Muscle layer of duodenum (tissue), 2 donors: Measurements from ENCODE around the gene ITGA1.
A peak's percentile ranks its signal among the peaks of the same experiment; 100 is the strongest.

Experiments used
- H3K27ac ChIP-seq: one replicate; pipeline ENCODE4 v1.7.0; 2013; ENCODE audit warnings: mild to moderate bottlenecking, low read length
- H3K27me3 ChIP-seq: one replicate; pipeline ENCODE4 v1.7.0; 2013; ENCODE audit warnings: low read depth, mild to moderate bottlenecking, control low read depth, low read length
- H3K36me3 ChIP-seq, 2 donors: one replicate each; pipeline ENCODE4 v1.7.0; 2013; ENCODE audit warnings: low read length in 2 of 2, control low read depth in 1 of 2, mild to moderate bottlenecking in 1 of 2; ENCODE audit not compliant: insufficient read depth in 2 of 2, control insufficient read depth in 1 of 2
- H3K4me1 ChIP-seq, 2 donors: one replicate each; pipeline ENCODE4 v1.7.0; 2013; ENCODE audit warnings: low read length in 2 of 2, mild to moderate bottlenecking in 2 of 2, control low read depth in 1 of 2, moderate library complexity in 1 of 2; ENCODE audit not compliant: insufficient read depth in 2 of 2, control insufficient read depth in 1 of 2
- H3K4me3 ChIP-seq, 2 donors: one replicate each; pipeline ENCODE4 v1.7.0; 2013; ENCODE audit warnings: low read length in 2 of 2, low read depth in 1 of 2, mild to moderate bottlenecking in 1 of 2
- H3K9me3 ChIP-seq, 2 donors: one replicate each; pipeline ENCODE4 v1.7.0; 2013; ENCODE audit warnings: low read length in 2 of 2, control low read depth in 1 of 2, mild to moderate bottlenecking in 1 of 2; ENCODE audit not compliant: control insufficient read depth in 1 of 2
- donor health status: healthy.

ITGA1 gene

GRCh38 chr5:52869391-52869790, 81.7 kb downstream of the ITGA1 start:
- Histone ChIP-seq H3K36me3 (peaks cover 5 to 7% of the 10 kb centered on the region in 2 donors), H3K9me3 (no peaks in the 10 kb centered on the region), H3K4me3 (no peak overlapping the region), H3K4me1 (peaks cover 0 to 17% of the 10 kb centered on the region in 2 donors), H3K27me3 (no peaks in the 10 kb centered on the region), H3K27ac (no peak overlapping the region)

- H3K27ac ChIP-seq = peak overlapping the region; percentile 13
- H3K4me3 ChIP-seq = no peak overlapping the region
- H3K4me1 ChIP-seq = peaks cover 0 to 17% of the 10 kb centered on the region in 2 donors
- H3K36me3 ChIP-seq = peaks cover 5 to 7% of the 10 kb centered on the region in 2 donors
- H3K9me3 ChIP-seq = no peaks in the 10 kb centered on the region
- H3K27me3 ChIP-seq = no peaks in the 10 kb centered on the region
Measured at GRCh38 chr5:52870448-52870847, 82.7 kb downstream of the ITGA1 start.

GRCh38 chr5:52875827-52876226, 88.1 kb downstream of the ITGA1 start:
- no peak overlapping the region for H3K4me3 ChIP-seq
- no peaks in the 10 kb centered on the region for H3K9me3 ChIP-seq
- H3K27ac ChIP-seq = peak overlapping the region; percentile 18
- no peaks in the 10 kb centered on the region for H3K36me3 ChIP-seq
- no peaks in the 10 kb centered on the region for H3K27me3 ChIP-seq
- no peaks in the 10 kb centered on the region for H3K4me1 ChIP-seq

GRCh38 chr5:52876456-52876855, 88.7 kb downstream of the ITGA1 start:
- Histone ChIP-seq H3K27me3 (no peaks in the 10 kb centered on the region), H3K4me1 (no peaks in the 10 kb centered on the region), H3K27ac (peak overlapping the region; percentile 18), H3K4me3 (no peak overlapping the region), H3K9me3 (no peaks in the 10 kb centered on the region), H3K36me3 (no peaks in the 10 kb centered on the region)

DNA sequence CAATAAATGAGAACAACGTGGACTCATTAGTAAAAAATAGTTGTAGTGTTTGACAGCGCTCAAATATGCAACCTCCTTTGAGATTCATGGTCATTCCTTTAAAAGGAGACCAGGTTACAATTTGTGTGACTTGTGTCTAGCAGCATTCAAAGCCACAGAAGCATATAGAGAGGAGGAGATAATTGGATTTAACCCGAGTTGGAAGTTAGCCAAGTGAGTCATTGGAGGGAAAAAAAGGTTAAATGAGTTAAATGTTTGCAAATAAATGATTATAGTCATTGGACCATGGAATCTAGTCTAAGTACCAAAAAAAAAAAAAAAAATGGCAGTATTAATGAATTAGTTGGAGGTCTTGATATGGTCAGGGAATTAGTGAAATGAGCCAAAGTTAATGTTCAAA, 90.9 kb downstream of the ITGA1 start:
- no peak overlapping the region for H3K4me3 ChIP-seq
- H3K9me3 ChIP-seq = no peaks in the 10 kb centered on the region
- H3K27ac ChIP-seq = no peak overlapping the region
- H3K4me1 ChIP-seq = no peaks in the 10 kb centered on the region
- peaks cover 0 to 3% of the 10 kb centered on the region in 2 donors for H3K36me3 ChIP-seq
- H3K27me3 ChIP-seq = no peaks in the 10 kb centered on the region

GRCh38 chr5:52880541-52880940, 92.8 kb downstream of the ITGA1 start:
- H3K9me3 ChIP-seq = no peaks in the 10 kb centered on the region
- peaks cover 0 to 3% of the 10 kb centered on the region in 2 donors for H3K36me3 ChIP-seq
- no peak overlapping the region for H3K27ac ChIP-seq
- no peaks in the 10 kb centered on the region for H3K4me1 ChIP-seq
- no peaks in the 10 kb centered on the region for H3K27me3 ChIP-seq
- no peak overlapping the region for H3K4me3 ChIP-seq

GRCh38 chr5:52881468-52881867, 93.8 kb downstream of the ITGA1 start:
- no peak overlapping the region for H3K4me3 ChIP-seq
- no peaks in the 10 kb centered on the region for H3K9me3 ChIP-seq
- H3K27ac ChIP-seq = no peak overlapping the region
- no peaks in the 10 kb centered on the region for H3K27me3 ChIP-seq
- peaks cover 0 to 3% of the 10 kb centered on the region in 2 donors for H3K36me3 ChIP-seq
- no peaks in the 10 kb centered on the region for H3K4me1 ChIP-seq

DNA sequence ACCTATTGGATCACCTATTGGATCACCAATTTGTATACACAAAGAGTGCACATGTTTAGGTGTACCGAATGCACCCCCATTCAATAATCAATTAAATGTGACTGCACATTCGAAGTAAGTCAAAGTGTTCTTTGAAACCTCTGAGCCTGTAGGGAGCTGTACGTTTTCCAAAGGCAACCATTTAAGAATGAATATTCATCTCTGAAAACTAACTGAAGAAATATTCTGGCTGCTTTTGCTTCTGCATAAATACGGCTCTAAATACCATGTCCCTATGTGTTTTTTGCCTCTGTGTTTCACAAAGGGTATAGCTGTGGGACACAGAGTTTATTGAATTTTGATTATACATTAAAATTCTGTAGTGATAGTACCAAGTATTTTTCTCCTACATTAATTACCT, 95.4 kb downstream of the ITGA1 start:
- no peaks in the 10 kb centered on the region for H3K9me3 ChIP-seq
- peaks cover under 1 to 8% of the 10 kb centered on the region in 2 donors for H3K36me3 ChIP-seq
- no peak overlapping the region for H3K4me3 ChIP-seq
- no peaks in the 10 kb centered on the region for H3K27me3 ChIP-seq
- H3K4me1 ChIP-seq = no peaks in the 10 kb centered on the region
- H3K27ac ChIP-seq = no peak overlapping the region

GRCh38 chr5:52884453-52884852, 96.7 kb downstream of the ITGA1 start:
- Histone ChIP-seq H3K4me3 (no peak overlapping the region), H3K36me3 (peaks cover 7 to 18% of the 10 kb centered on the region in 2 donors), H3K4me1 (no peaks in the 10 kb centered on the region), H3K9me3 (no peaks in the 10 kb centered on the region), H3K27ac (no peak overlapping the region), H3K27me3 (no peaks in the 10 kb centered on the region)

GRCh38 chr5:52885614-52886013, 97.9 kb downstream of the ITGA1 start:
- Histone ChIP-seq H3K4me1 (no peaks in the 10 kb centered on the region), H3K27ac (no peak overlapping the region), H3K36me3 (peaks cover 7 to 19% of the 10 kb centered on the region in 2 donors), H3K27me3 (no peaks in the 10 kb centered on the region), H3K4me3 (no peak overlapping the region), H3K9me3 (no peaks in the 10 kb centered on the region)

- no peaks in the 10 kb centered on the region for H3K4me1 ChIP-seq
- H3K36me3 ChIP-seq = peaks cover 7 to 19% of the 10 kb centered on the region in 2 donors
- no peaks in the 10 kb centered on the region for H3K27me3 ChIP-seq
- H3K4me3 ChIP-seq = no peak overlapping the region
- no peak overlapping the region for H3K27ac ChIP-seq
- no peaks in the 10 kb centered on the region for H3K9me3 ChIP-seq
Measured at GRCh38 chr5:52886206-52886605, 98.5 kb downstream of the ITGA1 start.

GRCh38 chr5:52887066-52887465, 99.3 kb downstream of the ITGA1 start:
- no peaks in the 10 kb centered on the region for H3K27me3 ChIP-seq
- H3K4me1 ChIP-seq = peaks cover 0 to under 1% of the 10 kb centered on the region in 2 donors
- no peak overlapping the region for H3K4me3 ChIP-seq
- no peaks in the 10 kb centered on the region for H3K9me3 ChIP-seq
- H3K36me3 ChIP-seq = peaks cover 7 to 16% of the 10 kb centered on the region in 2 donors
- no peak overlapping the region for H3K27ac ChIP-seq
